ENCODE data around the gene BLOC1S3.

DNA sequence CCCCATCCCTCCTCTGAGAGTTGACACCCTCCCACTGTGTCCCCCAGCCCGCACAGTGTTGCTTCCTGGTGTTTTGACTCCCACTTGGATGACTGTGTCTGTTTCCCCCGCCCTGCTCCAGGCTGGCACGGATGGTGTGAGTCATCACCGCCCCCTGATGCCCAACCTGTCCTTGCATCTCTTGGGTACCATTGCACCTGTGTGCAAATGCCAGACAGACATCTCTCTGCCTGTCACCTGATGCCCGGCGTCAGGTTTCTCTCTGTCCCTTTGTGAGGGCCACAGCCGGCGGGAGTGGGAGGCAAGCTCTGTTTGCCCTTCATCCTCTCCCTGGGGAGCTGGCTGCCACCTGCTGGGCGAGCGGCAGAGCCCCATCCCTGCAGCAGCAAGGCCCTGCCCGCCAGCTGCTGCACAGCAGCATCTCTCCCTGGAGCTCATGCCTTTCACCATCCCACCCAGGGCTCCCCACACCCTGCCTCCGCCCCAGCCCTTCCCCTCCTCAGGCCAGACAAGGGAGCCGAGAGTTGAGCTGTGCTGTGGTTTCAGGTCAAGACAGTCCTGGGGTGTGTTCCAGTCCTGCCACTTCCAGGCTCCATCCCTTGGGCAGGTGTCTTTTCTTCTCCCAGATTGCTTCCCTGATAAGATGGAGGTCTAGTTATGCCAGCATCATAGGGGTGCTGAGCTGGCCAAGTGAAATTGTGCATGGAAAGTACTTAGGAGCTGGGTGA is 47.5 kb upstream of the BLOC1S3 start:
- TF ChIP-seq POLR2AphosphoS5 (IDR thresholded peaks at IDR 0.05), result no peak
- TF ChIP-seq, protein P1, sequence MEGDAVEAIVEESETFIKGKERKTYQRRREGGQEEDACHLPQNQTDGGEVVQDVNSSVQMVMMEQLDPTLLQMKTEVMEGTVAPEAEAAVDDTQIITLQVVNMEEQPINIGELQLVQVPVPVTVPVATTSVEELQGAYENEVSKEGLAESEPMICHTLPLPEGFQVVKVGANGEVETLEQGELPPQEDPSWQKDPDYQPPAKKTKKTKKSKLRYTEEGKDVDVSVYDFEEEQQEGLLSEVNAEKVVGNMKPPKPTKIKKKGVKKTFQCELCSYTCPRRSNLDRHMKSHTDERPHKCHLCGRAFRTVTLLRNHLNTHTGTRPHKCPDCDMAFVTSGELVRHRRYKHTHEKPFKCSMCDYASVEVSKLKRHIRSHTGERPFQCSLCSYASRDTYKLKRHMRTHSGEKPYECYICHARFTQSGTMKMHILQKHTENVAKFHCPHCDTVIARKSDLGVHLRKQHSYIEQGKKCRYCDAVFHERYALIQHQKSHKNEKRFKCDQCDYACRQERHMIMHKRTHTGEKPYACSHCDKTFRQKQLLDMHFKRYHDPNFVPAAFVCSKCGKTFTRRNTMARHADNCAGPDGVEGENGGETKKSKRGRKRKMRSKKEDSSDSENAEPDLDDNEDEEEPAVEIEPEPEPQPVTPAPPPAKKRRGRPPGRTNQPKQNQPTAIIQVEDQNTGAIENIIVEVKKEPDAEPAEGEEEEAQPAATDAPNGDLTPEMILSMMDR (IDR thresholded peaks at IDR 0.05), result no peak

Data from suprapubic skin (tissue), 3 donors.